ENCODE results near the gene ATP6V1G1.
"Not testable (repeated sequence)": the region's sequence is repeated elsewhere in the genome, so short reads cannot be mapped to it uniquely, and the experiment has no call there.

ATP6V1G1 gene

GRCh38 chr9:114578134-114578533, 9.4 kb upstream of the ATP6V1G1 start:
- not testable (repeated sequence) for DNase-seq (ENCODE audit: low spot score)

GRCh38 chr9:114580609-114581193, 6.9 kb upstream of the ATP6V1G1 start:
- no peak for DNase-seq (ENCODE audit: low spot score)

- no peak for DNase-seq (ENCODE audit: low spot score)
Observed at GRCh38 chr9:114583371-114584155, 4.0 kb upstream of the ATP6V1G1 start.

- no peak for DNase-seq (ENCODE audit: low spot score)
Observed at GRCh38 chr9:114588210-114588609, 641 bp downstream of the ATP6V1G1 start.

- DNase-seq (ENCODE audit: low spot score) = no peak
Observed at GRCh38 chr9:114588651-114589526, 1.3 kb downstream of the ATP6V1G1 start.

DNA sequence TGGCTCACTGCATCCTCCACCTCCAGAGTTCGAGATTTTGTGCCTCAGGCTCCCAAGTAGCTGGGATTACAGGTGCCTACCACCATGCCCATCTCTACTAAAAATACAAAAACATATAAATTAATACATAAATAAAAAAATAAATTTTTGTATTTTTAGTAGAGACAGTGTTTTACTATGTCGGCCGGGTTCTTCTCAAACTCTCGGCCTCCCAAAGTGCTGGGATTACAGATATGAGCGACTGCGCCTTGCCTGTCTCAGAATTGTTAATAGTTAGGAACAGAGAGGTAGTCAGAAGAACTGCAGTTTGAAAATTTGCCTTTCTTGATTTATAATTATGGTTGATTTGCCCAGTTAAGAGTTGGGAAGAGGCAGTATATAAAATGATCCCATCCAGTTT, 2.8 kb downstream of the ATP6V1G1 start:
- no peak for DNase-seq (ENCODE audit: low spot score)

DNA sequence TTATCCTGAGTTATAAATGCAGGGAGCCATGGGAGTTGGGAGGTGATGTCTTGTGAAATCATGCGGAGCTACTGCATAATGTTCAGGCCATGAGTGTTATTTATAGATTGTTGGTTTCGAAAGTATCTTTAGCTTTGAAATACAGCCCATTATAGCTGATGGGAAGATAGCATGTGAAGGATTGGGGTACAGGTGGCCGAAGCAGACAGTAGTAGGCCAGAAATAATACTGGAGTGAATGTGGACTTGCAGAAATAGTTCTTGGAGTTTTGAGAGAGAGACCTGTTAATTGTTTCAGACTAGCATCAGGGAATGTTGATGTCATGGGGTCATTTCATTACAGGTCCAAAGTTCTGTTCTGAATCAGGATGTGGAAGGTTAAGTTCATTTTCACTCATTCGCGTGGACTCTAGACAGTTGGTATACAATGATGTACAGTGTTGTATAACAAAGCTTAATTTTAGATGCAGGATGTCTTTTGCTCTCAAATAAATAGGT, 3.8 kb downstream of the ATP6V1G1 start:
- DNase-seq (ENCODE audit: low spot score) = no peak

DNA sequence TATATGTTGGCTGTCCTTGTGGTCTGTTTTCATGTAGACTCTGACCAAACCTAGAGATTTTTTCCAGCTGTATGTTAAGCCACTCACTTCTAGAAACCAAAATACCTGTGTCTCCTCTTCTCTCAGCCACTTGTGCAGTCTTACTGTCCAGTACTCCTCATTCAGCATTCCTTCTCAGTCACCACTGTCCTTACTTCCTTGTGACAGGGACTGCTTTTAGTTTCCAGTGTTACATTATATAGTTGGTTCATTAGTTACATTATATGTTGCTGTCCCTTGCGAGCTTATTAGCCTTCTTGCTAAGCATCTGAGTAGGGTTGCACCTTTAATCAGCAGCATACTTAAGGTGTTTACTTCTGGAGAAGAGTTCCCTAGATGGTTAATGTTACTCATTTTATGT, 4.3 kb downstream of the ATP6V1G1 start:
- no peak for DNase-seq (ENCODE audit: low spot score)

GRCh38 chr9:114592356-114592755, 4.8 kb downstream of the ATP6V1G1 start:
- no peak for DNase-seq (ENCODE audit: low spot score)

GRCh38 chr9:114594136-114594535, 6.6 kb downstream of the ATP6V1G1 start:
- no peak for DNase-seq (ENCODE audit: low spot score)

DNA sequence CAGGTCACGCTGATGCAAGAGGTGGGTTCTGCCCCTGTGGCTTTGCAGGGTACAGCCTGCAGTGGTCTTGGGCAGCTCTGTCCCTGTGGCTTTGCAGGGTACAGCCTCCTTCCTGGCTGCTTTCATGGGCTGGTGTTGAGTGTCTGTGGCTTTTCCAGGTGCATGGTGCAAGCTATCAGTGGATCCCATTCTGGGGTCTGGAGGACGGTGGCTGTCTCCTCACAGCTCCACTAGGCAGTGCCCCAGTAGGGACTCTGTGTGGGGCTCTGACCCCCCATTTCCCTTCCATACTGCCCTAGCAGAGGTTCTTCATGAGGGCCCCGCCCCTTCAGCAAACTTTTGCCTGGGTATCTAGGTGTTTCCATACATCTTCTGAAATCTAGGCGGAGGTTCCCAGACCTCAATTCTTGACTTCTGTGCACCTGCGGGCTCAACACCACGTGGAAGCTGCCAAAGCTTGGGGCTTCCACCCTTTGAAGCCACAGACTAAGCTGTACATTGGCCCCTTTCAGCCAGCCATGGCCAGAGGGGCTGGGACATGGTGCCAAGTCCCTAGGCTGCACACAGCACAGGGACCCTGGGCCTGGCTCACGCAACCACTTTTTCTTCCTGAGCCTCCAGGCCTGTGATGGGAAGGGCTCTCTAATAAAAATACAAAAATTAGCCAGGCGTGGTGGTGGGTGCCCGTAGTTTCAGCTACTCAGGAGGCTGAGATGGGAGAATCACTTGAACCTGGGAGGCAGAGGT, 13.1 kb downstream of the ATP6V1G1 start:
- not testable (repeated sequence) for DNase-seq (ENCODE audit: low spot score)

DNA sequence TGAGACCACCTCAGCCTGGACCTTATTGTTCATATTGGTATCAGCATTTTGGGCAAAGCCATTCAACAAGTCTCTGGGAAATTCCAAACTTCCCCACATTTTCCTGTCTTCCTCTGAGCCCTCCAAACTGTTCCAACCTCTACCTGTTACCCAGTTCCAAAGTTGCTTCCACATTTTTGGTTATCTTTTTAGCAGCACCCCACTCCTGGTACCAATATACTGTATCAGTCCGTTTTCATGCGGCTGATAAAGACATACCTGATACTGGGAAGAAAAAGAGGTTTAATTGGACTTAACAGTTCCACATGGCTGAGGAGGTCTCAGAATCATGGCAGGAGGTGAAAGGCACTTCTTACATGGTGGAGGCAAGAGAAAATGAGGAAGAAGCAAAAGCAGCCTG, 14.2 kb downstream of the ATP6V1G1 start:
- not testable (repeated sequence) for DNase-seq (ENCODE audit: low spot score)

DNA sequence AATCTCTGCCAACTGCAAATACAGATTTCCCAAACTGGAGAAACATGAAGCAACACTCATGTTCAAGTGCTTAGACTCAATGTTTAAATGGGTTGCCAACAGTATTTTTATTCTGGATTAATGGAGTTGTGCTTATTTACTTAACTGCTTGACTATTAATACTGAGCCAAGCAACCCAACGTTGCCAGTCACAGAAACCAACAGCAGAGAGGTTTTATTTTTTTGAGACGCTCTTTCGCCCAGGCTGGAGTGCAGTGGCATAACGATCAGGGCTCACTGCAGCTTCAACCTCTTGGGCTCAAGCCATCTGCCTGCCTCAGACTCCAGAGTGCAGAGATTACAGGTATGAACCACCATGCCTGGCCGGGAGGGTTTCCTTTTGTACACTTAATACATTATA, 15.1 kb downstream of the ATP6V1G1 start:
- DNase-seq (ENCODE audit: low spot score) = no peak

DNA sequence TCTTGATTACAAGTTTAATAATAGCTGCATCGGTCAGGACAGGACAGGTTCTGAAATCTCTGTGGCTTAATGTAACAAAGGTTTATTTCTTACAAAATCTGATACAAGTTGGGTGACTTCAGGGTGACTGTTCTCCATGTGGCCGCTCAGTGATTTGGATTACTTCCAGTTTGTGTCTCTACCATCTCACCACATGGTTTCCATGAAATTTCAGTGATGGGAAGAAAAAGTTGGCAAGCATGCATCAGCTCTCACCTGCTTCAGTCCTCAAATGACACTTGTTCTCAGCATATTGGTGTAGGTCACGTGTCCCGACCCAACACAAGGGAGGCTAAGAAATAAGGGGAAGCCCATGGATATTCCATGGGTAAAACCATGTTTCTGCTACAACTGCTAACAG, 15.7 kb downstream of the ATP6V1G1 start:
- DNase-seq (ENCODE audit: low spot score) = no peak

DNA sequence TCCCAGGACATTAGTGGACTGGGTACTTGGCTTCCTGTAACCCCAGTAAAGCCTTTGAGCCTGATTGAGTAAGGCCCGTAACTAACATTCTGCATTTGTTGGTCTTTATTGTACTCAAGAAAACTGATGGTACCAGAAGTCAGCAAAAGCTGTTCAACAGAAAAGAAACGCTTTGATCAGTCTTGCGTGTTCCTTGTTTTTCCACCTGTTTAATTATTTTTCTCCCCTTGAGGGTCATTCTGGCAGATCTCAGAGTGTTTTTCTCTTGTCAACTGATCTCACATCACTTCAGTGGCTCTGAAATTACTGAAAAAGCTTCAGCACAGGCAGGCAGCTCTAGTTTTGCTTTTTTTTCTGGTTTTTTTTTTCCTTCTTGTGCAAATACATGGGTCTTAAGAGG, 17.4 kb downstream of the ATP6V1G1 start:
- DNase-seq (ENCODE audit: low spot score) = no peak

GRCh38 chr9:114606068-114606467, 18.5 kb downstream of the ATP6V1G1 start:
- peak; percentile 72 for DNase-seq (ENCODE audit: low spot score)

GRCh38 chr9:114606597-114607207, 19.1 kb downstream of the ATP6V1G1 start:
- no peak for DNase-seq (ENCODE audit: low spot score)

DNA sequence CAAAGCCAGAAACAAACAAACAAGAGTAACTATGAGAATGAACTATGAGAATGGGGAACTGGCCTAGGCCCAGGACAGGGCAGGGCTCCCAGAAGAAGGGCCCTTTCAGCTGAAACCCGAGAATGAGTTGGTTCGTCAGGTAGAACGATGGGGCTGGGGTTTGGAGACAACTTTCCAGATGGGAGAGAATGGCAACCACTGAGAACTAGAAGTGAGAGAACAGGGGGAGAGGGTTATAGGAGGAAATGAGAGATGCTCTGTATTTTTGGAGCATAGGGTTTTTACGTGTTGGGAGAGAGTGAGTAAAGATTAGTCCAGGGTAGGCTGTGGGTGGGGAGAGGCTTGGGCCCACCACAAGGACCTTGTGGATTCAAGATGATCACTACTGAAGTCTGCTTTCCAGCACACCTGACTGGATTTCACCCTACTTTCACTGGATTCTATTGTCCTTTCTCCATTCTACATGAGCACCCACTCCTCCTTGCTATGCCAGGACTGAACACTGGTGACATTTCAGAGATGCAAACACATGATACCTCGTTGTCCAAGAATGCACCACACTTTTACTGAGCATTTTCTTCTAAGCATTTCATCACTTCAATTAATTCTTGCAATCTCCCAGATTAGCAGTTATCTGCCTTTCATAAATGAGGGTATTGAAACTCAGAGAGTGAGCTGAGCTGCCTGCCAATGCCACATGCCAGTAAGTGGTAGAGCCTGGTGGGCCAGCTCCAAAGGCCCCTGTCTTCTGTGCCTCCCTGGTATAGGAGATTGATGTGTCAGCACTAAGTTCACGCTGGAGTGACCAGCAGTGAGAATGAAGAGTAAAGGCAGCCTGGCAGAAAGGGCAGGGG, 20.3 kb downstream of the ATP6V1G1 start:
- no peak for DNase-seq (ENCODE audit: low spot score)

GRCh38 chr9:114608525-114608796, 20.9 kb downstream of the ATP6V1G1 start:
- no peak for DNase-seq (ENCODE audit: low spot score)

GRCh38 chr9:114611516-114612271, 24.1 kb downstream of the ATP6V1G1 start:
- no peak for DNase-seq (ENCODE audit: low spot score)

Data from COLO829 (cell line).